GM12892 (cell line): ENCODE data around the gene MRPS27.

ENCODE experiments used
- POLR2A ChIP-seq: IDR thresholded peaks from 2 replicates; pipeline ENCODE4 v1.6.1; 2011; ENCODE audit warnings: low read depth, low read length, control low read depth
- TAF1 ChIP-seq: IDR thresholded peaks from 2 replicates; pipeline ENCODE4 v1.6.1; 2011; ENCODE audit warnings: low read depth, mild to moderate bottlenecking, control low read depth, low read length, borderline replicate concordance

DNA sequence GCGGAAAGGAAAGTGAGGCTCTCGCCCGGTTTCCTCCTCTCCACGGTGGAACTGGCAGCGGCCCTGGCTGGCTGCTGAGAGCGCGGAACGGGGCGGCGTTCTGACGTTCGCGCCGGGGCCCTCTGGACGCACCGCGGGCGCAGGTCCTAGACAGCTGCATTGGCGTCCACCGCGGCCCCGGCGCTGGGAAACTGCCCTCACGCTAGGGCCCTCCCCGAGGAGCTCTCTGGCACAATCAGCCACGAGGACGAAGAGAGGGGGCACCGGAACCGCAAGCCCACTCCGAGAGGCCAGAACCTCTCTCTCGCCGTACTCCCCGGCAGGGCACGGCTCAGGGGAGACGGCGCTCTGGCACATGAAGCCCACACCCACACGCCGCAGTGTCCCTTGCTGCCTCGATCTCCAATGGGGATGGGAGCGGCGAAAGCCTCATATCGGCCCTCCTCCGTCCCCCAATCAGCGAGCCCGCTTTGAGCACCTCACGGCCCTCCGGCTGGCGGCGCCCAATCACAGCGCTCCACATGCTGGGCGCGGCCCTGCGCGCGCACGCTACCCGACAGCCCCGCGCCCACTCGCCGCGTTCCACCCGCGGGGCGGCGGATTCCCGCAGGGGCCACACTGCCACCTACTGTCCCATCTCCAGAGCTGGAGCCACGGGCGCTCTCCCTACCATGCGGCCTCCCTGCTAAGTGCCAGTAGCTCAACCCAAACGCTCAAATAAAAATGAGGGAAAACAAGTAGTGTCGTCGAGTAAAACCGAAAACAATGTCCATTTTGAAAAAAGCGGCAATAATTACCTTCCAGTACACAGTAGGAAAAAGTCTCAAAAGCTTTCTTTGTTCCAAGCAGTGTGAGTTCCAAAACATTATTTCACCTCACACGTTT, 11.8 kb downstream of the MRPS27 start:
- TF ChIP-seq POLR2A (peak; percentile 98), TAF1 (peak; percentile 54)
